NK-92 (cell line): Measurements from ENCODE around the gene KIFAP3.
"Not testable (repeated sequence)": the region's sequence is repeated elsewhere in the genome, so short reads cannot be mapped to it uniquely, and the experiment has no call there.

Source experiments
- DNase-seq: peaks from one replicate; lab custom pipeline; 2025; ENCODE audit not compliant: unreplicated experiment; lab: John Stamatoyannopoulos, UW

KIFAP3 gene

DNA sequence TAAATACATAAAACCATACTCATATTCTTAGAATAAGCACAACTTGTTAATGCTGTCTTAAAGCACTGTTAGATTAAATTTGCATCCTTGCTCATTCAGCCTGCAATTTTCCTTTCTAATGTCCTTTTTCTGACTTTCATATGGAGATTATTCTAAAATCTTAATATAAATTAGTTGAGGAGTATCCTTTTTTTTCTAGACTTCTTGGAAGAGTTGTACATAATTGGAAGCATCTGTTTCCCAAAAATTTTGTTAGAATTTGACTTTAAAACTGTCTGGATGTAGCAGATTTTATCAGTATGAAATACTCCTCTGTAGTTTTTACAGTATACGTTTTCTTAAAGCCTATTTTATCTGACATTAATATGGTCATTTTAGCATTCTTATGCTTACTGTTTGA lies 9.7 kb downstream of the KIFAP3 start:
- no peak for DNase-seq

DNA sequence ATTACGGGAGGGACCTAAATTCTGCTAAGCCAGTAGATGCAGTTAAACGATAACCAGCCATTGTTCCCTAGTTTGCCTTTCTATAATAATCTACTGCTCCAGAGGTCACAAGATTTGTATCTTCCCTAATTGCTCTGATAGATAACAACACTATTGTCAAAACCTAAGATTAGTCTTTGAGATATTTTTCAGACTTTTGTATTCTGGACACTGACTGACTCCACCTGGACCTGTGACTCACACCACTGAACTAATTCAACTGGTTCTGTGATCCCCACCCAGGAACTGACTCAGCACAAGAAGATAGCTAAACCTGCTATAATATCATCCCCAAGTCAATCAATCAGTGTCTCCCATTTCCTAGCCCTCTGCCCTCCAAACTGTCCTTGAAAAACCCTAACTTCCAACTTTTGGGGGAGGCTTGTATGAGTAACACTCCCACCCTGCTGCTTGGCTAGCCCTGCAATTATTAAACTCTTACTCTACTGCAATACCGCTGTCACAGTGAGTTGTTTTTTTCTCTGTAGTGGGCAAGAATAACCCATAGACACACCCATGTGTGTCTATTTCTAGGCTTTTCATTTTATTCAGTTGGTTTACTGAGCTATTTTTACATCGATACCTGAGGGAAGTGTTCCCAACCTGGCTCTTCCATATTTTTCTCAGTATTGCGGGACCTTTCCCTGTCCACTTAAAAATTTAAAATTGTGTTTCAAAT lies 11.2 kb downstream of the KIFAP3 start:
- DNase-seq: no peak

DNA sequence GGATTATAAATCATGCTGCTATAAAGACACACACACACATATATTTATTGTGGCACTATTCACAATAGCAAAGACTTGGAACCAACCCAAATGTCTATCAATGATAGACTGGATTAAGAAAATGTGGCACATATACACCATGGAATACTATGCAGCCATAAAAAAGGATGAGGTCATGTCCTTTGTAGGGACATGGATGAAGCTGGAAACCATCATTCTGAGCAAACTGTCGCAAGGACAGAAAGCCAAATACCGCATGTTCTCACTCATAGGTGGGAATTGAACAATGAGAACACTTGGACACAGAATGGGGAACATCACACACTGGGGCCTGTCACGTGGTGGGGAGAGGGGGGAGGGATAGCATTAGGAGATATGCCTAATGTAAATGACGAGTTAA lies 12.8 kb downstream of the KIFAP3 start:
- DNase-seq: not testable (repeated sequence)

DNA sequence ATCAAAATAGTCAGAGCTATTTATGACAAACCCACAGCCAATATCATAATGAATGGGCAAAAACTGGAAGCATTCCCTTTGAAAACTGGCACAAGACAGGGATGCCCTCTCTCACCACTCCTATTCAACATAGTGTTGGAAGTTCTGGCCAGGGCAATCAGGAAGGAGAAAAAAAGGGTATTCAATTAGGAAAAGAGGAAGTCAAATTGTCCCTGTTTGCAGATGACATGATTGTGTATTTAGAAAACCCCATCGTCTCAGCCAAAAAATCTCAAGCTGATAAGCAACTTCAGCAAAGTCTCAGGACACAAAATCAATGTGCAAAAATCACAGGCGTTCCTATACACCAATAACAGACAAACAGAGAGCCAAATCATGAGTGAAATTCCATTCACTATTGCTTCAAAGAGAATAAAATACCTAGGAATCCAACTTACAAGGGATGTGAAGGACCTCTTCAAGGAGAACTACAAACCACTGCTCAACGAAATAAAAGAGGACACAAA lies 14.4 kb downstream of the KIFAP3 start:
- DNase-seq: not testable (repeated sequence)

DNA sequence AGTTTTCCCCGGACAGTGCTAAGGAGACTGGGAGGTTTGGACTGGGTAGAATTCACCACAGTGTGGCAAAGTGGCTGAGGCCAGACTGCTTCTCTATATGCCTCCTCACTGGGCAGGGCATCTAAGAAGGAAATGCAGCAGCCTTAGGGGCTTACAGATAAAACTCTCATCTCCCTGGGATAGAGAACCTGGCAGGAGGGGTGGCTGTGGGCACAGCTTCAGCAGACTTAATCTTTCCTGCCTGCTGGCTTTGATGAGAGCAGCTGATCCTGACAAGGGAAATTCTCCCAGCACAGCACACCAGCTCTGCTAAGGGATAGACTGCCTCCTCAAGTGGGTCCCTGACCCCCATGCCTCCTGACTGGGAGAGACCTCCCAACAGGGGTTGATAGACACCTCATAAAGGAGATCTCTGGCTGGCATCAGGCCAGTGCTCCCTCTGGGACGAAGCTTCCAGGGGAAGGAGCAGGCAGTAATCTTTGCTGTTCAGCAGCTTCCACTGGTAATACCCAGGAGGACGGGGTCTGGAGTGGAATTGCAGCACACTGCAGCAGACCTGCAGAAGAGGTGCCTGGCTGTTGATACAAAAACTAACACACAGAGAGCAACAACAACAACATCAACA lies 25.2 kb downstream of the KIFAP3 start:
- DNase-seq: no peak

DNA sequence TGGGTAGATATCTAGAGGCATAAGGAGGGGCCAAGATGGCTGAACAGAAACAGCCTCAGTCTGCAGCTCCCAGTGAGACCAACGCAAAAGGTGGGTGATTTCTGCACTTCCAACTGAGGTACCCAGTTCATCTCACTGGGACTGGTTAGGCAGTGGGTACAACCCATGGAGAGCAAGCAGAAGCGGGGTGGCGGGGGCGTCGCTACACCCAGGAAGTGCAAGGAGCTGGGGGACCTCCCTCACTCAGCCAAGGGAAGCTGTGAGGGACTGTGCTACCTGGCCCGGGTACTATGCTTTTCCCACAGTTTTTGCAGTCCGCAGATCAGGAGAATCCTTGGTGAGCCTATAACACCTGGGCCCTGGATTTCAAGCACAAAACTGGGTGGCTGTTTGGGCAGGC lies 26.0 kb downstream of the KIFAP3 start:
- DNase-seq: no peak

DNA sequence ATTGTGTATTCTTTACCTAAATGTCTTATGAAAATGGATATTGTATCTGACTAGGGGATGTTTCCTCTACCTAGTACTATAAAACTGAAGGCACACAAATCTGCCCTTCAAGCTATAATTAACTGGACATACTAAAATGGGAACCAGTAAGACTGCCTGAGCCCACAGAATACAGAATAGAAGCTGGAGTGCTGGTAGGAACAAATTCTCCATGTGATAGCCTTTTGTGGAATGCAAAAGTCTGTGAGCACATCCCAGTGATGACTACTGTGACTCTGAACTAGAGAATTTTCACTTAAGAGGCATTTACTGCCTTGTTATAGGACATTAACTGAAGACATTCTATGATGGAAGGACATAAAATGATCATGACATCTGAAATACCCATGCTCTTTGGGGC lies 30.3 kb downstream of the KIFAP3 start:
- DNase-seq: no peak

GRCh38 chr1:170041423-170042192 lies 32.9 kb downstream of the KIFAP3 start:
- no peak for DNase-seq

DNA sequence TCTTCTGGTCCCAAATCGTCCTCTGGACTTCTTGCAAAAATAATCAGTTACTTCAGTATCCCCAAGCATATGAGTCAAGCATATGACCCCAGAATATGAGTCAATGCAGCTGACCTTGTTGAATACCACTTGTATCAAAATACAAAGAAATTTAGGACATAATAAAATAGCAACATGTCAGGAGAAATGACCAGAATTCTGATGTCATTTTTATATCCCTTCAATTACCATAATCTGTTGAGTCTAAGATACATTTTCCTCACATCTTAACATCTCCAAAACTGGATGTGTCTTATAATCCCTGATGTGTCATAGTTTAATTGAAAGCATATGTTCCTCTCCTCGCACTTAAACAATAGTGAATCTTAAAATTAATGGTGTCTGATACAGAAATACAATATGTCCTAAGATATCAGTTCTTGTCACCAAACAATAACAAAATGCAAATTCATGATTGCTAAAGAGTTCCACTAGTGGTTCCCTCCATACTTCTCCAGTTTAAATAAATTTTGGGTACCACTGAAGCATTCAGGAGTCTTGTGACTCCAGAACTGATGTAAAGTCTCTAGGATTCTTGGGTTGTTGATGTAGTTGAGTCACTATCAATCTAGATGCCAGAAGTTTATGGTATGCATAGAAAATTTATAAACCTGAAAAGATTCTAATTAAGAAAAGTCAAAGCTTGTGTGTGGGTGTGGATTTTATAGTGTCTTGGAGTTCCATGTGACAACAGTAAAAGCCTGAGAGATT lies 41.8 kb downstream of the KIFAP3 start:
- DNase-seq: no peak

DNA sequence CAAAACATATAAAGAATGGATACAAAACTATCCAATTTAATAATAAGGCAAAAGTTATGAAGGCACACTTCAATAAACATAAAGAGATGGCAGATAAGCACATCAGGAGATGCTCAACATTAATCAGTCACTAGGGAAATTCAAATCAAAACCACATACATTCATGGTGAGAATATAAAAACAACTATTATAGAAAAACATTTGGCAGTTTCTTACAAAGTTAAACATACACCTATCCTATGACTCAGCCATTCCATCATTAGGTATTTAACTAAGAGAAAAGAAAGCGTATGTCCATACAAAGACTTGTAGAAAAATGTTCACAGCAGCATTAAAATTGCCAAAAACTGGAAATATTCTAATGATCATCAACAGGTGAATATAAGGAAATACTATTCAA lies 44.3 kb downstream of the KIFAP3 start:
- DNase-seq: no peak

DNA sequence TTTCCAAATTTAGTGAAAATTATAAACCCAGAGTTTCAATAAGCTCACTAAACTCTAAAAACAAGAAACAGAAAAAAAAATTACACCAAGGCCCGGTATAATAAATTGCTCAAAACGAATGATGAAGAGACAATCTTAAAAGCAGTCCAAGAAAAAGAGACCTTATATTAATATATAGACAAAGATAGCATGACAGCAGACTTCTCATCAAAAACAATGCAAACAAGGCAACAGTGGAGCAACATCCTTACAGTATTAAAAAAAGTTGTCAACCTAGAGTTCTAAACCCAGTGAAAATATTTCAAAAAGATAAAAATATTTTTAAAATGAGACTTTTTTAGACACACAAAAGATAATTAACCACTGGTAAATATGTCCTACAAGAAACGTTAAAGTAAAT lies 46.7 kb downstream of the KIFAP3 start:
- DNase-seq: no peak

DNA sequence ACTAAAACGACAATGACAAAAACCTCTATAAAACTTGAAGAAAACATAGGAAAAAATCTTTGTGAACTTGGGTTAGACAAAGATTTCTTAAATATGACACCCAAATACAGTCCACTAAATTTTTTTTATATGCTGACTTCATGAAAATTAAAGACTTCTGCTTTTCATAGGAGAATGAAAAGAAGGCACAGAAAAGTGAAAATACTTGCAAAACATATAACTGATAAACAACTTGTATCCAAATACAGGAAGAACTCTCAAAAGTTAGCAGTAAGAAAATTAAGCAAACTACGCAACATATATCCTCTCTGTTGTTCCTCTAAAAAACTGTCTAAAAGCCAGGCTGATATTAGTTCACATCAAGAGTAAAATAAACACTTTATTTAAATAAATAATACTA lies 53.6 kb downstream of the KIFAP3 start:
- no peak for DNase-seq

- no peak for DNase-seq
Measured at GRCh38 chr1:170017478-170017877, 57.0 kb downstream of the KIFAP3 start.

DNA sequence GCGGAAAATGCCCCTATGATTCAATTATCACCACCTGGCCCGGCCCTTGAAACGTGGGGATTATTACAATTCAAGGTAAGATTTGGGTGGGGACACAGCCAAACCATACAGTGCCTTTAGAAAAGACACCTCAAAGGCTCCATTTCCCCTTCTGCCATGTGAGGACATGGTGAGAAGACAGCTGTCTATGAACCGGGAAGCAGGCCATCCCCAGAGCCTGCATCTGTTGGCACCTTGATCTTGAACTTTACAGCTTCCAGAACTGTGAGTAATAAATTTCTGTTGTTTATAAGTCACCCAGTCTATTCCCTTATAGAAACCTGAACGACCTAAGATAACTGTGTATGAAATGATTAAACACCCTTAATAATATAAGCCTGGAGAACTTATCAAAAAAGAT lies 61.6 kb downstream of the KIFAP3 start:
- DNase-seq: no peak

GRCh38 chr1:170010443-170010842 lies 64.1 kb downstream of the KIFAP3 start:
- DNase-seq: no peak

DNA sequence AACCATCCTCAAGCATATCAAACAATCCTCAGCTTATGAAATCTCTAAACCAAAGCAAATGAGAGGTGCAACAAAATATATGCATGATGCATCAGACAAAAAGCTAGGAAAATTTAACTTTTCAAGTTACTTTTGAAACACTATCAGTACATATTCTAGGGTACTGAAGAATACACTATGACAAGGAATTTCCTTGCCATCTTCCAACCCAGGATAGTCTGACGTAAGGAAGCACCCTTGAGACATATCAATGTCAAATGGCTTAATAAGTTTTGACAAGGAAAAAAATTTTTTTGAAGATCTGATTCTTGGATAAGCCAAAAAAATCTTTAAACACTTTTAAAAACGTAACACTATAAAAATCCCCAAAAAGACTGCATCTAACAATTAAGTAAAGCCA lies 64.9 kb downstream of the KIFAP3 start:
- DNase-seq: no peak

DNA sequence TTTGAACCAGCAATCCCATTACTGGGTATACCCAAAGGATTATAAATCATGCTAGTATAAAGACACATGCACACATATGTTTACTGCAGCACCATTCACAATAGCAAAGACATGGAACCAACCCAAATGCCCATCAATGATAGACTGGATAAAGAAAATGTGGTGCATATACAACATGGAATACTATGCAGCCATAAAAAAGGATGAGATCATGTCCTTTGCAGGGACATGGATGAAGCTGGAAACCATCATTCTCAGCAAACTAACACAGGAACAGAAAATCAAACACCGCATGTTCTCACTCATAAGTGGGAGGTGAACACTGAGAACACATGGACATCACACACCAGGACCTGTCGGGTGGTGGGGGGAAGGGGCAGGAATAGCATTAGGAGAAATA lies 65.8 kb downstream of the KIFAP3 start:
- not testable (repeated sequence) for DNase-seq

- not testable (repeated sequence) for DNase-seq
Measured at GRCh38 chr1:170003270-170003835, 71.1 kb downstream of the KIFAP3 start.

- no peak for DNase-seq
Measured at GRCh38 chr1:170001266-170001665, 73.2 kb downstream of the KIFAP3 start.

DNA sequence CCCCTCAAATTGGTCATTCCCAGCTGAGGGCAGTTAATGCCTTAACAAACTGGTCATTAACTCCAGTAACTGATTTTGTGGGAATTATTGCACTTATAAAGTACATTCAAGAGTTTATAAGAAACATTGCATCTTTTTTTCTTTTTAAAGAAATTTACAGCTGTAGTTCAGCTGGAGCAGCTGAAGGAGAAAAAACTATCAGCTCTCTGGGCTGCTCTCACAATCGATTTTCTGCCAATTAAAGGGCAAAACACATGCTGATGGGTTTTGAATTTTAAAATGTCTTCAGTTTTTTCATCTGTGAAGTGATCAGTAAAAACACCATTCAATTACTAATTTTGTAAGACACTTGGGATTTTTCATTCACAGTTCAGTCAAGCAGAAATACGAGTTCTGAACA lies 74.7 kb downstream of the KIFAP3 start:
- no peak for DNase-seq

DNA sequence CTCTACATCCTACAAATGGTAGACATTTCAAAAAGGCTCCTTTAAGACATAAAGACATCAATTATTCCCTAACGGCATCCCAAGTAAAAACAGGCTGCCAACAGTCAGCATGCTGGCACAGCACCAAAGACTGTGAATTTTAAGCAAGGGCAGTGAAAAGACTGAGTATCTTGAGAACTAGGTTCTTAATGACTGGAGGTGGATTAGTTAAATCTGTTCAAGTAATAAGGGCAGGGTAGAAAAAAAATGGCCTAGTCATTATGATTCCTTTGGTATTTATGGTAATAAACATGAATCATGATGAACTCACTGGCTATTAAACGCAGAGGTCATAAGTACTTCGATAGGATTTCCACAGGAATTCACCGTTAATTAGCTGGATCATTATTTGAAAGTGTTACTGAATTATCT lies 75.2 kb downstream of the KIFAP3 start:
- DNase-seq: no peak
